ENCODE data around the gene LYRM4. TPM values are rescaled to one million over a fixed set of nuclear protein-coding genes. Genes with fewer than 3 reads are reported as not detected.

Gene LYRM4
- total RNA-seq, 1 donor from 2014 or later = 39.0 TPM

- no peaks in the 10 kb centered on the region for H3K9me3 Mint-ChIP-seq (ENCODE audit: unreplicated experiment)
- H3K27me3 Mint-ChIP-seq (ENCODE audit: unreplicated experiment) = no peaks in the 10 kb centered on the region
- no peak overlapping the region for H3K4me3 Mint-ChIP-seq (ENCODE audit: unreplicated experiment)
- H3K27ac Mint-ChIP-seq (ENCODE audit: unreplicated experiment) = peak overlapping the region; percentile 76
- DNase-seq (ENCODE audit: low spot score) = no peak
- peaks cover 35% of the 10 kb centered on the region for H3K4me1 Mint-ChIP-seq (ENCODE audit: unreplicated experiment)
- TF ChIP-seq CTCF (IDR thresholded peaks at IDR 0.05; ENCODE audit: unreplicated experiment) = no peak
- H3K36me3 Mint-ChIP-seq (ENCODE audit: low read depth, unreplicated experiment) = no peaks in the 10 kb centered on the region
These were observed 86.5 kb downstream of the LYRM4 start for GRCh38 chr6:5174244-5174643.

- Mint-ChIP-seq H3K36me3 (ENCODE audit: low read depth, unreplicated experiment) (no peaks in the 10 kb centered on the region), H3K27me3 (ENCODE audit: unreplicated experiment) (no peaks in the 10 kb centered on the region), H3K4me1 (ENCODE audit: unreplicated experiment) (peaks cover 36% of the 10 kb centered on the region), H3K27ac (ENCODE audit: unreplicated experiment) (peak overlapping the region; percentile 76), H3K9me3 (ENCODE audit: unreplicated experiment) (no peaks in the 10 kb centered on the region), H3K4me3 (ENCODE audit: unreplicated experiment) (no peak overlapping the region)
- TF ChIP-seq CTCF (IDR thresholded peaks at IDR 0.05; ENCODE audit: unreplicated experiment) = no peak
- no peak for DNase-seq (ENCODE audit: low spot score)
These were observed 86.9 kb downstream of the LYRM4 start for GRCh38 chr6:5173810-5174209.

DNA sequence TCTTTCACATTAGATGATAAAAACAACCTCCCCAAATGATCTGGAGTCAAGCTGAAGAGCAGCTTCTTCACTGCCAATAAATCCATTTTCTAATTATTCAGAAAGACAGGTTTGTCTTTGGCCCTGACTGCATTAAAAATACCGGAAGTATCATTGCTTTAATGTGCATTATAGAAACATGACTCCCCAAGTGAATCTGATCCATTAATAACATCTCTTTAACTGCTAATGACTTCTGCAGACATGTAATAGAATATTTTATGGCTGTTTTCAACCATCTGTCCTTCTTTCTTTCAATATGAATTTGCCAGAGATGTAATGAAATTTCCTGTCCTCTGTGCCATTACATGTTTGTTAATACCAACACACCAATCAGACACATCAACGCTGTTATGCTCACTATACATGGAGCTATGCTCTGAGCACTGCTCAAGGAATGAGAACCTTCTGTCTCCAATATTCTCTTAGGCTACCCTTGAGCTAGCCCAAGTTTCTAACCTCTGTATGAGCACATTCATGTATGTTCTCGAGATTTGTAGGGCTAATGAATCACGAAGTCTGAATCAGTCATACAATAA is 87.8 kb downstream of the LYRM4 start:
- Mint-ChIP-seq H3K27me3 (ENCODE audit: unreplicated experiment) (no peaks in the 10 kb centered on the region), H3K9me3 (ENCODE audit: unreplicated experiment) (no peaks in the 10 kb centered on the region), H3K27ac (ENCODE audit: unreplicated experiment) (no peak overlapping the region), H3K4me3 (ENCODE audit: unreplicated experiment) (no peak overlapping the region), H3K4me1 (ENCODE audit: unreplicated experiment) (peaks cover 36% of the 10 kb centered on the region), H3K36me3 (ENCODE audit: low read depth, unreplicated experiment) (no peaks in the 10 kb centered on the region)
- TF ChIP-seq CTCF (IDR thresholded peaks at IDR 0.05; ENCODE audit: unreplicated experiment) = no peak
- no peak for DNase-seq (ENCODE audit: low spot score)

GRCh38 chr6:5172041-5172653 is 88.6 kb downstream of the LYRM4 start:
- Mint-ChIP-seq H3K27ac (ENCODE audit: unreplicated experiment) (no peak overlapping the region), H3K4me1 (ENCODE audit: unreplicated experiment) (peaks cover 42% of the 10 kb centered on the region), H3K36me3 (ENCODE audit: low read depth, unreplicated experiment) (no peaks in the 10 kb centered on the region), H3K9me3 (ENCODE audit: unreplicated experiment) (no peaks in the 10 kb centered on the region), H3K4me3 (ENCODE audit: unreplicated experiment) (no peak overlapping the region), H3K27me3 (ENCODE audit: unreplicated experiment) (no peaks in the 10 kb centered on the region)
- TF ChIP-seq CTCF (IDR thresholded peaks at IDR 0.05; ENCODE audit: unreplicated experiment) = no peak
- no peak for DNase-seq (ENCODE audit: low spot score)

DNA sequence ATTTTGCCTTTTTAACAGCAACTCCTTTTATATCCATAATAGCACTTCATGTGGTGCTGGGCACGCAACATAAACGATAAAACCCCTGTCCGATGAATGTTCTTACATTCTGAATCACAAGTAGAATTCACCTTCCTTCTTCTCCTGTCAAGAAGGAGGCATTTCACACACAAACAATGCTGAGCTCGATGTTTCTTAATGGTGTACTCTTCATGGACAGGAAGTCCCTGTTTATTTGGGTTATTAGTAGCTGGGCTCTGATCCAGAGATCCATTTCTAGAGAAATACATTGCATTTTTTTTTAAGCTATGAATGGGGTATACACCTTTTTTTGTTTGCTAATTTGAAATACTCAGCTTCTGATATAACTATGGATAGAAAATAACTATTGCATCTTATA is 93.2 kb downstream of the LYRM4 start:
- no peaks in the 10 kb centered on the region for H3K27me3 Mint-ChIP-seq (ENCODE audit: unreplicated experiment)
- H3K27ac Mint-ChIP-seq (ENCODE audit: unreplicated experiment) = peak overlapping the region; percentile 9
- TF ChIP-seq CTCF (IDR thresholded peaks at IDR 0.05; ENCODE audit: unreplicated experiment) = no peak
- no peak overlapping the region for H3K4me3 Mint-ChIP-seq (ENCODE audit: unreplicated experiment)
- peaks cover 13% of the 10 kb centered on the region for H3K4me1 Mint-ChIP-seq (ENCODE audit: unreplicated experiment)
- H3K36me3 Mint-ChIP-seq (ENCODE audit: low read depth, unreplicated experiment) = no peaks in the 10 kb centered on the region
- no peak for DNase-seq (ENCODE audit: low spot score)
- H3K9me3 Mint-ChIP-seq (ENCODE audit: unreplicated experiment) = no peaks in the 10 kb centered on the region
